PC-9 (cell line): Measurements from ENCODE around the gene HIVEP2.

Experiments used
- EZH2 ChIP-seq: fragments of 200-600 bp; sonication (generic); IDR thresholded peaks from 2 replicates; pipeline ENCODE4 v1.8.0; 2017; ENCODE audit warnings: antibody characterized with exemption, low read depth
- TF ChIP-seq, protein P1 (sequence below): fragments of 200-600 bp; sonication (generic); conservative IDR thresholded peaks from 2 replicates; pipeline ENCODE4 v1.6.1; 2017; ENCODE audit warnings: mixed run types, antibody characterized with exemption, mild to moderate bottlenecking, moderate library complexity

DNA sequence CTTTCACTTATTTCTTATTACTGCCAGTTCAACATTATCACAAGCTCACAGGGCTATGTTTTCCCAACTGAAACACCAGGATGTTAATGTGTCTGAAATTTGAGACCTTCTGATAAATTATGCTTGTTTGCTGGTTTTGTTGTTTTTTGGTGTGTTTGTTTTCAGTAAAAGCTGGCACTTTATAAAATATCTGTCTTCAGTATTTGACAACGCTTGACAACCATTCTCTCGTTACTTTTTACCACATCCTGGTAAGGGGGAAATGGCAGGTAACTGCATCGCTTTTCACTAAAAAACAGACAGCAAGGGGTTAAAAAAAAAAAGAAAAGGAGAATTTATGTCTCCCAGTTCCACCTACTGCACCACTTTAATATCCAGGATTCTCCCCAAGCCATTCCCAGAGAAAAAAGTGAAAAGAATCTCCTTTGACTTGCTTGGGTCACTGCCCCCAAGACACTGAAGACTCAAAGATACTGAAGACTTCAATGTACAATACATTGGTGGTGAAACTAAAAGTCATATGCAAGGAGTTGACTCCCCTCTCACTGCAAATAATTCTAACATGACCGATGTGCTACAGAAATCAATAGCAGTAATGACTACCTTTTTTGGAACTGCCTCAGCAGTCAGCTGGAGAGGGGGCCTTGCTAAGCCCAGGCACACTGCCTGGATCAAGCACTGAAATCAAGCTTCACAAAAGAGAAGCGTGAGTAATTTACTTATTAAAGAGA lies 88.9 kb downstream of the HIVEP2 start:
- TF ChIP-seq, protein P1, sequence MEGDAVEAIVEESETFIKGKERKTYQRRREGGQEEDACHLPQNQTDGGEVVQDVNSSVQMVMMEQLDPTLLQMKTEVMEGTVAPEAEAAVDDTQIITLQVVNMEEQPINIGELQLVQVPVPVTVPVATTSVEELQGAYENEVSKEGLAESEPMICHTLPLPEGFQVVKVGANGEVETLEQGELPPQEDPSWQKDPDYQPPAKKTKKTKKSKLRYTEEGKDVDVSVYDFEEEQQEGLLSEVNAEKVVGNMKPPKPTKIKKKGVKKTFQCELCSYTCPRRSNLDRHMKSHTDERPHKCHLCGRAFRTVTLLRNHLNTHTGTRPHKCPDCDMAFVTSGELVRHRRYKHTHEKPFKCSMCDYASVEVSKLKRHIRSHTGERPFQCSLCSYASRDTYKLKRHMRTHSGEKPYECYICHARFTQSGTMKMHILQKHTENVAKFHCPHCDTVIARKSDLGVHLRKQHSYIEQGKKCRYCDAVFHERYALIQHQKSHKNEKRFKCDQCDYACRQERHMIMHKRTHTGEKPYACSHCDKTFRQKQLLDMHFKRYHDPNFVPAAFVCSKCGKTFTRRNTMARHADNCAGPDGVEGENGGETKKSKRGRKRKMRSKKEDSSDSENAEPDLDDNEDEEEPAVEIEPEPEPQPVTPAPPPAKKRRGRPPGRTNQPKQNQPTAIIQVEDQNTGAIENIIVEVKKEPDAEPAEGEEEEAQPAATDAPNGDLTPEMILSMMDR: no peak
- no peak for TF ChIP-seq EZH2
